ENCODE results near the gene GNAQ.

DNA sequence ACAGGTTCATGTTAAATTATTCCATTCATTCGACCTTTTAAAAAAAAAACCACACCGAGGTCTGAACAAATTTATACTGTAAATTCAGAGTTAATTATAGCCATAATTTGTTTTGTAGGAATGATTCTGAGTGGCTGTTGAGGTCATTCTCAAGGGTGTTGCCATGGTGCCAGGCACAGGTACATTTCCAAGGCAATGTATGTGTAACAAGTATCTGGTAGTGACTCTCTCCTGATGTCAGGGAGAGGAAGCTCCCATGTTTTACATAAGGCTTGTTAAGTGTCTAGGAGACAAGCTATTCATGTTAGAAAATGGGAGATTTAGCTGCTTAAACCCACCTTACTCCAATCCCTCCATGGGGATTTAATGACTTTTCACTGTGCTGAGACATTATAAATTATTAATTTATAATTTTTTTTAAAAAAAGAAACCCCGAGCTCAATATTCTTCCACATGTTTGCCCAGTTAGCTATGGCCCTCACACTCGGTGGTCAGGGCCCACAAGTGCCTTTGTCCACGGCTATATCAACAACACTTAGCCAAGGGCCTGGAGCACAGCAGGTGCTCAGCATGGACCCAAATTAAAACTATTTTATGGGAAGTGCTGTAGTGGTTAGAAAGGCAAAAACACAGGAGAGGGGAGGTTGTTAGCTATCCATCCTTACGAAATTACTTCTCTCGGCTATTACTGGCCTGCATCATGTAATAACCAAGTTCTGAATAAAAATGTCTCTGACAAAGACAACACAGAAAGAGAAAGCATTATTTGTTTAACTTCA is 228.9 kb downstream of the GNAQ start:
- TF ChIP-seq, protein P1, sequence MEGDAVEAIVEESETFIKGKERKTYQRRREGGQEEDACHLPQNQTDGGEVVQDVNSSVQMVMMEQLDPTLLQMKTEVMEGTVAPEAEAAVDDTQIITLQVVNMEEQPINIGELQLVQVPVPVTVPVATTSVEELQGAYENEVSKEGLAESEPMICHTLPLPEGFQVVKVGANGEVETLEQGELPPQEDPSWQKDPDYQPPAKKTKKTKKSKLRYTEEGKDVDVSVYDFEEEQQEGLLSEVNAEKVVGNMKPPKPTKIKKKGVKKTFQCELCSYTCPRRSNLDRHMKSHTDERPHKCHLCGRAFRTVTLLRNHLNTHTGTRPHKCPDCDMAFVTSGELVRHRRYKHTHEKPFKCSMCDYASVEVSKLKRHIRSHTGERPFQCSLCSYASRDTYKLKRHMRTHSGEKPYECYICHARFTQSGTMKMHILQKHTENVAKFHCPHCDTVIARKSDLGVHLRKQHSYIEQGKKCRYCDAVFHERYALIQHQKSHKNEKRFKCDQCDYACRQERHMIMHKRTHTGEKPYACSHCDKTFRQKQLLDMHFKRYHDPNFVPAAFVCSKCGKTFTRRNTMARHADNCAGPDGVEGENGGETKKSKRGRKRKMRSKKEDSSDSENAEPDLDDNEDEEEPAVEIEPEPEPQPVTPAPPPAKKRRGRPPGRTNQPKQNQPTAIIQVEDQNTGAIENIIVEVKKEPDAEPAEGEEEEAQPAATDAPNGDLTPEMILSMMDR (IDR thresholded peaks at IDR 0.05), result no peak
- no peak for TF ChIP-seq ZFX (IDR thresholded peaks at IDR 0.05; ENCODE audit: borderline replicate concordance)

All from 22Rv1 (cell line).